ENCODE measurements around the gene KIAA1210. TPM values are rescaled to one million over a fixed set of nuclear protein-coding genes. Genes with fewer than 3 reads are reported as not detected.

Gene KIAA1210
- total RNA-seq, 3 donors from 2014 or later (not counting 1 experiment from before 2014, with no cell fraction given) = not detected

DNA sequence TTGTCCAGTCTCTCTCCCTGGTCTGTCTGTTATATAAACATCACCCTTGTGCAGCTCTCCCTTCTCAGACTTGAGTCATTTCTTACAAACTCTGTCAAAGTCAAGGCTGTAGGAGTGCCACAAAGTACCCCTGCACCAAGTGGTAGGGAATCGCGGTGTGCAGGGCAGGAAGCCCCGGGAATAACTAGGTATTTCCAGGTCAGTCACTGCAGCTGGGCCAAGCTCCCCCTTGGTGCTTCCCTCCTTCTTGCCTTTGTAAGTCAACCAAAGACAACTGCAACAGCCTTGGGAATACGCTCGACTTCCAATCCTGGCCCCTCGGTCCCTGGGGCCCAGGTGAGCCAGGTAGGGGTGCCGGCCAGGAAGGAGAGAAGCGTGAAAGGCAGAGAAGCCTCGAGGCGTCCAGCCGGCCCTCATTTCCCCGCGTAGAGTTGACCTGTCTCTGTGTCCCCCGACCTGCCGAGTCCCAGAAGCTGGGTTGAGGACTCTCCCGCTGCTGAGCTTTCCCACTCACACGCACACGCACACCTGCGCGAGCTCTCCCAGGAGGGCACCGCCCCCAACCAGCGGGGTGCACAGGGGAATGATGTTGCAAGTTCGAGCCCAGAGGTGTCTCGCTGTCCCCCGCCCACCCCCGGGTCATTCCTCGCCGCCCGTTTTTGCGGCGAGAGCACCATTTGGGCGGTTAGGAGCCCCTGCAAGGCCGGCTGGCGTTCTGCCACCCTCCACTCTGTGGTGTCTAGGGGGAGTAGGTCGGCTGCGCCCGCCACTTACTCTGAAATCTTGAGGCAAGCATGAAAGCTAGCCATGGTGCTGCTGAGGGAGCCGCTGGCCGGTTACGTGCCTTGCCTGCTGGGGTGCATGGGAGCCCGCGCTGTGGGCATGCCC lies 22.8 kb upstream of the KIAA1210 start:
- no peak for ATAC-seq

DNA sequence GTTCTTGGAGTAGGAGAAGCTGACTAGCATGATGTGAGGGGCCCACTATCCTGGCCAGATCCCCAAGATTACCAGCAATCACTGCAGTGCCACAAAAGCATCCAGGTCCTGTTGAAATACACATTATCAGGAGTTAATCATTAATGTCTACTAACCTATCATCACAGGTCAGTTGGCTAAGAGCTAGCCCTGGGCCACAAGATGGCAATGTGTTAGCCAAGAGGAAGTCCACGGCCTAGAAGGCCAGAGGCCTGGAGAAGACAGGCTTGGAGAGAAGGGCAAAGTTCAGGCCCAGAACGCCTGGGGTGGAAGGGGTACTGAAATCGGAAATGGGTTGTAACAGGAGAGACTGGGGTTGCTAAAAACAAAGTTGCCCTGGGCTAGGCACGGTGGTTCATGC lies 19.9 kb upstream of the KIAA1210 start:
- Histone ChIP-seq H3K27ac (ENCODE audit: low read length) (no peak overlapping the region), H3K4me1 (ENCODE audit: control insufficient read depth, insufficient read depth, low read length) (no peaks in the 10 kb centered on the region), H3K9me3 (ENCODE audit: control insufficient read depth, insufficient read depth, low read length) (no peaks in the 10 kb centered on the region), H3K36me3 (ENCODE audit: control insufficient read depth, insufficient read depth, low read length) (no peaks in the 10 kb centered on the region), H3K27me3 (ENCODE audit: control insufficient read depth, insufficient read depth, low read length) (no peaks in the 10 kb centered on the region), H3K4me3 (ENCODE audit: low read length) (no peak overlapping the region)
- H3K27ac Mint-ChIP-seq = no peak overlapping the region
- DNase-seq (no peak), ATAC-seq (no peak)
- no peaks in the 10 kb centered on the region for H3K36me3 Mint-ChIP-seq
- no peak overlapping the region for H3K4me3 Mint-ChIP-seq
- no peaks in the 10 kb centered on the region for H3K4me1 Mint-ChIP-seq
- no peak for TF ChIP-seq CTCF (IDR thresholded peaks at IDR 0.05)
- intact Hi-C loops (cut with micrococcal nuclease) = no loop called here
- no peaks in the 10 kb centered on the region for H3K9me3 Mint-ChIP-seq
- 89% methylated on average over 4 of the region's 4 CpGs for WGBS (ENCODE audit: insufficient coverage)
- H3K27me3 Mint-ChIP-seq (ENCODE audit: low read depth in 2 of 2) = peaks cover 9 to 22% of the 10 kb centered on the region in 2 donors

More for the DNA sequence above, 22.8 kb upstream of the KIAA1210 start:
- no peaks in the 10 kb centered on the region for H3K4me1 ChIP-seq (ENCODE audit: control insufficient read depth, insufficient read depth, low read length)
- H3K4me3 ChIP-seq (ENCODE audit: low read length) = no peak overlapping the region
- no peak for DNase-seq
- H3K36me3 ChIP-seq (ENCODE audit: control insufficient read depth, insufficient read depth, low read length) = no peaks in the 10 kb centered on the region
- 73% methylated on average over 42 of the region's 42 CpGs for WGBS (ENCODE audit: insufficient coverage)
- Mint-ChIP-seq H3K9me3 (no peaks in the 10 kb centered on the region), H3K27ac (no peak overlapping the region), H3K27me3 (ENCODE audit: low read depth in 2 of 2) (peaks cover 12 to 14% of the 10 kb centered on the region in 2 donors), H3K4me3 (no peak overlapping the region), H3K4me1 (no peaks in the 10 kb centered on the region), H3K36me3 (no peaks in the 10 kb centered on the region)
- no peak for TF ChIP-seq CTCF (IDR thresholded peaks at IDR 0.05)
- H3K27me3 ChIP-seq (ENCODE audit: control insufficient read depth, insufficient read depth, low read length) = no peaks in the 10 kb centered on the region
- H3K9me3 ChIP-seq (ENCODE audit: control insufficient read depth, insufficient read depth, low read length) = no peaks in the 10 kb centered on the region
- intact Hi-C loops (cut with micrococcal nuclease) = no loop called here
- no peak overlapping the region for H3K27ac ChIP-seq (ENCODE audit: low read length)

- no peaks in the 10 kb centered on the region for H3K27me3 ChIP-seq (ENCODE audit: control insufficient read depth, insufficient read depth, low read length)
- ATAC-seq (no peak), DNase-seq (peak in 1 of 2 donors; percentile 4)
- H3K27ac Mint-ChIP-seq = no peak overlapping the region
- no peaks in the 10 kb centered on the region for H3K9me3 ChIP-seq (ENCODE audit: control insufficient read depth, insufficient read depth, low read length)
- 45% methylated on average over 4 of the region's 5 CpGs for WGBS (ENCODE audit: insufficient coverage)
- H3K4me3 Mint-ChIP-seq = no peak overlapping the region
- no peaks in the 10 kb centered on the region for H3K36me3 ChIP-seq (ENCODE audit: control insufficient read depth, insufficient read depth, low read length)
- H3K4me1 ChIP-seq (ENCODE audit: control insufficient read depth, insufficient read depth, low read length) = no peaks in the 10 kb centered on the region
- peaks cover 2 to 15% of the 10 kb centered on the region in 2 donors for H3K27me3 Mint-ChIP-seq (ENCODE audit: low read depth in 2 of 2)
- no peaks in the 10 kb centered on the region for H3K36me3 Mint-ChIP-seq
- H3K4me3 ChIP-seq (ENCODE audit: low read length) = no peak overlapping the region
- TF ChIP-seq CTCF (IDR thresholded peaks at IDR 0.05) = no peak
- H3K4me1 Mint-ChIP-seq = no peaks in the 10 kb centered on the region
- H3K27ac ChIP-seq (ENCODE audit: low read length) = no peak overlapping the region
- no peaks in the 10 kb centered on the region for H3K9me3 Mint-ChIP-seq
- intact Hi-C loops (cut with micrococcal nuclease) = no loop called here
Measured at GRCh38 chrX:119145241-119145653, 17.6 kb upstream of the KIAA1210 start.
